Left lung (tissue), 10 donors: ENCODE data around the gene NRBF2. TPM values are rescaled to one million over a fixed set of nuclear protein-coding genes. Genes with fewer than 3 reads are reported as not detected.
A peak's percentile ranks its signal among the peaks of the same experiment; 100 is the strongest.
"Not testable (repeated sequence)": the region's sequence is repeated elsewhere in the genome, so short reads cannot be mapped to it uniquely, and the experiment has no call there.

ENCODE experiments used
- ATAC-seq: fragments of 200-7000 bp; cut with Tn5 transposase; one replicate; pipeline ENCODE4 v1.9.1; 2020; ENCODE audit warnings: moderate library complexity
- DNase-seq, 4 donors: peaks; one replicate each; pipeline ENCODE4 v3.0.0-alpha.2; 2013 to 2020
- H3K27ac ChIP-seq, 2 donors: fragments of 200-600 bp; sonication (generic) in 1 of 2; one replicate each; pipeline versions ENCODE4 v1.5.0 to v1.8.0; 2020 to 2021
- H3K27me3 ChIP-seq, 2 donors: fragments of 200-600 bp; sonication (generic) in 1 of 2; one replicate each; pipeline versions ENCODE4 v1.5.0 to v1.8.0; 2020 to 2021
- H3K36me3 ChIP-seq, 2 donors: fragments of 200-600 bp; sonication (generic) in 1 of 2; one replicate each; pipeline versions ENCODE4 v1.5.0 to v1.8.0; 2020 to 2021
- H3K4me1 ChIP-seq, 2 donors: fragments of 200-600 bp; one replicate each; pipeline ENCODE4 v1.8.0; 2021
- H3K4me3 ChIP-seq, 2 donors: fragments of 200-600 bp; sonication (generic) in 1 of 2; one replicate each; pipeline versions ENCODE4 v1.5.0 to v1.8.0; 2020 to 2021; ENCODE audit warnings: mild to moderate bottlenecking in 1 of 2
- H3K9me3 ChIP-seq, 2 donors: fragments of 200-600 bp; sonication (generic) in 1 of 2; one replicate each; pipeline versions ENCODE4 v1.5.0 to v1.8.0; 2020 to 2021
- intact Hi-C, 2 donors: fragments of 100-400 bp; cut with DNase I; formaldehyde crosslinking; loops; one replicate each; pipeline versions ENCODE4 v1.11.2 to v1.14.2; 2022
- polyA plus RNA-seq, 6 donors: library from polyadenylated mRNA; unstranded; fragments of 120-200 nt; gene quantifications; one replicate each; pipeline ENCODE4 v1.2.1, GENCODE V29; 2013; ENCODE audit not compliant: insufficient read length in 6 of 6
- total RNA-seq, 2 donors: library from RNA; stranded (reverse); fragmentation: NEBNext Ultra II Directional; extraction: Animal tissue kit (Norgen Biotek cat#: 25700); gene quantifications; one replicate each; pipeline ENCODE4 v1.2.1, GENCODE V29; 2021
- TF ChIP-seq, protein P1 (sequence below), 2 donors: fragments of 200-600 bp; sonication (generic) in 1 of 2; IDR thresholded peaks; one replicate each; pipeline versions ENCODE4 v1.5.0 to v1.8.0; 2021; ENCODE audit warnings: antibody characterized with exemption in 2 of 2
- donor health status: DM: no; HTN: yes; CAD: no.
- donor health status: DM: no; HTN: no; CAD: no.

The NRBF2 gene
- total and polyA plus RNA-seq, 8 donors = 19.0 to 24.1 (median 22.0) TPM

DNA sequence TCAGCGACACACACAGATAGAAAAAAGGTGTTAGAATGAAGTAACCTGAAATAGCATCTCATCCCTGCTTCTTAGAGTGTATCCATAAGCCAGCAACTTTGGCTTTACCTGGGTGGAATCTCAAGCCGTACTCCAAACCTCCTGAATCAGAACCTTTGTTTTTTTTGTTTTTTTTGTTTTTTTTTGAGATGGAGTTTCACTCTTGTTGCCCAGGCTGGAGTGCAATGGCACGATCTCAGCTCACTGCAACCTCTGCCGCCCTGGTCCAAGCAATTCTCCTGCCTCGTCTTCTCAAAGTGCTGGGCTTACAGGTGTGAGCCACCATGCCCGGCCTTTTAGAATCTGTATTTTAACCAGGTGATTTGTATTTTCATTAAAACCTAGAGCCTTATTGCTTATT is 9.0 kb downstream of the NRBF2 start:
- DNase-seq = no peak
- no peak for ATAC-seq
- TF ChIP-seq, protein P1, sequence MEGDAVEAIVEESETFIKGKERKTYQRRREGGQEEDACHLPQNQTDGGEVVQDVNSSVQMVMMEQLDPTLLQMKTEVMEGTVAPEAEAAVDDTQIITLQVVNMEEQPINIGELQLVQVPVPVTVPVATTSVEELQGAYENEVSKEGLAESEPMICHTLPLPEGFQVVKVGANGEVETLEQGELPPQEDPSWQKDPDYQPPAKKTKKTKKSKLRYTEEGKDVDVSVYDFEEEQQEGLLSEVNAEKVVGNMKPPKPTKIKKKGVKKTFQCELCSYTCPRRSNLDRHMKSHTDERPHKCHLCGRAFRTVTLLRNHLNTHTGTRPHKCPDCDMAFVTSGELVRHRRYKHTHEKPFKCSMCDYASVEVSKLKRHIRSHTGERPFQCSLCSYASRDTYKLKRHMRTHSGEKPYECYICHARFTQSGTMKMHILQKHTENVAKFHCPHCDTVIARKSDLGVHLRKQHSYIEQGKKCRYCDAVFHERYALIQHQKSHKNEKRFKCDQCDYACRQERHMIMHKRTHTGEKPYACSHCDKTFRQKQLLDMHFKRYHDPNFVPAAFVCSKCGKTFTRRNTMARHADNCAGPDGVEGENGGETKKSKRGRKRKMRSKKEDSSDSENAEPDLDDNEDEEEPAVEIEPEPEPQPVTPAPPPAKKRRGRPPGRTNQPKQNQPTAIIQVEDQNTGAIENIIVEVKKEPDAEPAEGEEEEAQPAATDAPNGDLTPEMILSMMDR (IDR thresholded peaks at IDR 0.05) = no peak
- Histone ChIP-seq H3K4me3 (no peak overlapping the region), H3K4me1 (peaks cover 9 to 60% of the 10 kb centered on the region in 2 donors), H3K36me3 (peaks cover 0 to 18% of the 10 kb centered on the region in 2 donors), H3K27ac (no peak overlapping the region), H3K27me3 (no peaks in the 10 kb centered on the region), H3K9me3 (no peaks in the 10 kb centered on the region)
- intact Hi-C loops = no loop called here

- ATAC-seq = peak; percentile 41
- Histone ChIP-seq H3K4me3 (no peak overlapping the region), H3K27me3 (no peaks in the 10 kb centered on the region), H3K4me1 (peaks cover 5 to 42% of the 10 kb centered on the region in 2 donors), H3K36me3 (peaks cover 0 to 36% of the 10 kb centered on the region in 2 donors), H3K27ac (peak overlapping the region in 1 of 2 donors; percentile 20), H3K9me3 (no peaks in the 10 kb centered on the region)
- intact Hi-C loops = no loop called here
- TF ChIP-seq, protein P1 (IDR thresholded peaks at IDR 0.05) = no peak
- DNase-seq = no peak
Measured at GRCh38 chr10:63143987-63144386, 10.9 kb downstream of the NRBF2 start.

DNA sequence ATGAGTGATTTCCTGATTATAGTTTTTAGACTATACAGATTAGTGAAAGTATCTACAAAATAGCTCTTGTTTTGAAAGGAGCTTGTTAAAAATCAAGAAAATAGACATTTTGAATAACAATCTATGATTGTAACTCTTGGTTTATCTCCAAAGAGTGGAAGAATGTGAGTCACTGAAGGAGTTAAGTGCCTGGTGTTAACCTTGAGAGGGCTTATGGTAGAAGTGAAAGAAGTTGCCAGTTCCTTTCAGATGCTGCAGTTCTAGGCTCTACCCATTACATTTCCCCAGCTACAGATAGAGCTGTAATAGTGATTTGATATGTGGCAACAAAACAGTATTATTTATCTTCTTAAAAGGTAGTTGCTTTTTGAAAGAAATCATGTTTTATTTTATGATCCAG is 12.7 kb downstream of the NRBF2 start:
- ATAC-seq (peak; percentile 83), DNase-seq (no peak)
- TF ChIP-seq, protein P1 (IDR thresholded peaks at IDR 0.05) = no peak
- H3K4me1 ChIP-seq = peaks cover 5 to 40% of the 10 kb centered on the region in 2 donors
- H3K9me3 ChIP-seq = no peaks in the 10 kb centered on the region
- peaks cover 0 to 40% of the 10 kb centered on the region in 2 donors for H3K36me3 ChIP-seq
- no peaks in the 10 kb centered on the region for H3K27me3 ChIP-seq
- intact Hi-C loops = no loop called here
- H3K4me3 ChIP-seq = no peak overlapping the region
- H3K27ac ChIP-seq = no peak overlapping the region

DNA sequence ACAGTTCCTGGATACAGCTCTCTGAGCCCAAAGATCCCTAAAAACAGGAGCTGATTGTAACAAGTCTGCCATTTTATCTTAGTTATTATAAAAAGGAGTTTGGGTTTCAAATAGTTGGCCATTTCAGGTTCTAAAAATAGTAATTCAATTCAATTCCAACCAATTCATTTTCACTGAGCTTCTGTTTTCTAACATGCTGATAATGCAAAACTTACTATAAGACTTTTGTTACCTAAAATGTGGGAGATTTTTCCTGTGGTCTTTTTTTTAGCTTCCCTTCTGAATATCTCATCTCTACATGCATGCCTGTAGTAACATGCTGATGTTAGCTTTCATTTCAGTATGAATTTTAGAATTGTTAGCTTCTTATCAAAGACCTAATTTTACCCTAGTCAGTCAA is 13.4 kb downstream of the NRBF2 start:
- Histone ChIP-seq H3K27ac (no peak overlapping the region), H3K9me3 (no peaks in the 10 kb centered on the region), H3K4me1 (peaks cover 5 to 37% of the 10 kb centered on the region in 2 donors), H3K36me3 (peaks cover 0 to 42% of the 10 kb centered on the region in 2 donors), H3K4me3 (no peak overlapping the region), H3K27me3 (no peaks in the 10 kb centered on the region)
- intact Hi-C loops = no loop called here
- TF ChIP-seq, protein P1 (IDR thresholded peaks at IDR 0.05) = no peak
- DNase-seq (no peak), ATAC-seq (no peak)

- no peaks in the 10 kb centered on the region for H3K9me3 ChIP-seq
- TF ChIP-seq, protein P1 (IDR thresholded peaks at IDR 0.05) = no peak
- intact Hi-C loops = no loop called here
- peaks cover 0 to 81% of the 10 kb centered on the region in 2 donors for H3K36me3 ChIP-seq
- no peaks in the 10 kb centered on the region for H3K27me3 ChIP-seq
- ATAC-seq (no peak), DNase-seq (no peak)
- H3K4me3 ChIP-seq = no peak overlapping the region
- H3K4me1 ChIP-seq = peaks cover under 1 to 23% of the 10 kb centered on the region in 2 donors
- H3K27ac ChIP-seq = no peak overlapping the region
Measured at GRCh38 chr10:63150745-63151144, 17.6 kb downstream of the NRBF2 start.

DNA sequence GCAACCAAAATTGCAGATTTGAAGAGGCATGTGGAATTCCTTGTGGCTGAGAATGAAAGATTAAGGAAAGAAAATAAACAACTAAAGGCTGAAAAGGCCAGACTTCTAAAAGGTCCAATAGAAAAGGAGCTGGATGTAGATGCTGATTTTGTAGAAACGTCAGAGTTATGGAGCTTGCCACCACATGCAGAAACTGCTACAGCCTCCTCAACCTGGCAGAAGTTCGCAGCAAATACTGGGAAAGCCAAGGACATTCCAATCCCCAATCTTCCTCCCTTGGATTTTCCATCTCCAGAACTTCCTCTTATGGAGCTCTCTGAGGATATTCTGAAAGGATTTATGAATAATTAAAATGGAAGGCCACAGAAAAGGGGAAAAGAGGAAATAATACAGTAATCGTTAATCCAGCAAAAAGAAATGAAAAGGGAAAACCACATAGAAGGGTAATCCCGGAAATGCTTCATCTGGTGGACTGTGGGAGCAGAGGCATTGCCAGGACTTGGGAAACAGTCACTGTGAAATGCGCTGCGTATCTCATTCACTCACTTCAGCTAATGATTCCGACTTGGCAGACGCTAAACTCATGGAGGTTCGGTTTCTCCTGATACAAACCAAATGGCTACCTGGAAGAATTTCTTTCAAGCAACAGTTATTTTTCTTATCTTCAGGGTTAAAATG is 20.9 kb downstream of the NRBF2 start:
- H3K27me3 ChIP-seq, H3K4me3 ChIP-seq, H3K27ac ChIP-seq, H3K9me3 ChIP-seq, ATAC-seq, intact Hi-C loops, DNase-seq: not testable (repeated sequence)
- Histone ChIP-seq H3K4me1 (peaks cover 5 to 20% of the 10 kb centered on the region in 2 donors), H3K36me3 (peaks cover 0 to 54% of the 10 kb centered on the region in 2 donors)
